K562 (cell line): Measurements from ENCODE around the gene CHD6. TPM values are rescaled to one million over a fixed set of nuclear protein-coding genes. Genes with fewer than 3 reads are reported as not detected.

ENCODE experiments used
- ARNT ChIP-seq, 2 experiments: fragments of 450-650 bp; IDR thresholded peaks; 2 replicates each; pipeline ENCODE4 v1.6.1; 2016; ENCODE audit warnings: mild to moderate bottlenecking in 1 of 2
- CBX3 ChIP-seq, 2 experiments: IDR thresholded peaks; 1 replicate in 1 of 2; 2 replicates in 1 of 2; pipeline ENCODE4 v1.6.1; 2012; ENCODE audit warnings: inconsistent platforms in 2 of 2, low read length in 2 of 2, borderline replicate concordance in 1 of 2, control low read depth in 1 of 2
- CC2D1A ChIP-seq: fragments of 450-650 bp; IDR thresholded peaks from 2 replicates; pipeline ENCODE4 v1.6.1; 2017; ENCODE audit warnings: mild to moderate bottlenecking
- ERF ChIP-seq: fragments of 450-650 bp; formaldehyde crosslinking; IDR thresholded peaks from 2 replicates; pipeline ENCODE4 v1.4.0; 2020; ENCODE audit warnings: mild to moderate bottlenecking, mixed read lengths
- FOXJ2 ChIP-seq: fragments of 200-800 bp; sonication (Bioruptor generic); IDR thresholded peaks from 2 replicates; pipeline ENCODE4 v1.6.1; 2016; ENCODE audit warnings: missing genetic modification characterization, missing compliant biosample characterization
- MGA ChIP-seq: fragments of 450-650 bp; IDR thresholded peaks from 2 replicates; pipeline ENCODE4 v1.6.1; 2016; ENCODE audit warnings: mild to moderate bottlenecking, moderate library complexity
- ZHX1 ChIP-seq: fragments of 150-350 bp; conservative IDR thresholded peaks from 2 replicates; pipeline ENCODE4 v1.6.1; 2014; ENCODE audit warnings: low read length
- ZNF644 ChIP-seq: fragments of 200-800 bp; sonication (Bioruptor generic); IDR thresholded peaks from 2 replicates; pipeline ENCODE4 v1.6.1; 2016; ENCODE audit warnings: low read depth, missing genetic modification characterization, missing compliant biosample characterization
- polyA plus RNA-seq, 8 experiments: library from polyadenylated mRNA; depleted of rRNA in 4 of 8; stranded (reverse) in 5 of 8; unstranded in 3 of 8; fragments of >200 nt; fragmentation: Nextera tagmentation in 2 of 8; fragmentation: Illumina TruSeq in 1 of 8; extraction: Ambion mirVana in 2 of 8; extraction: Trizol in 1 of 8; gene quantifications; 2 replicates each; pipeline versions ENCODE4 v1.2.1 to v1.2.3, GENCODE V29; 2011 to 2014; ENCODE audit warnings: inconsistent platforms in 1 of 8, missing spikeins in 1 of 8
- total RNA-seq, 7 experiments: library from RNA; depleted of rRNA in 6 of 7; stranded (reverse); fragments of >200 nt in 6 of 7; fragmentation: Illumina TruSeq in 2 of 7; extraction: Trizol in 2 of 7; gene quantifications; 2 replicates each; pipeline versions ENCODE4 v1.2.1 to v1.2.3, GENCODE V29; 2011 to 2021; ENCODE audit warnings: low replicate concordance in 1 of 7

The CHD6 gene
- total and polyA plus RNA-seq, 9 of the 15 experiments (the other 6 are each of a cell fraction or from before 2014, with no cell fraction given) = 3.9 to 24.2 (median 12.8) TPM

- TF ChIP-seq MGA (no peak), ZHX1 (no peak), ARNT (IDR thresholded peaks at IDR 0.05) (0 out of 4 replicates have a peak, but pooled peaks of 1 of the 2 experiments have one; percentile 54), ZNF644 (tag) (no peak), CC2D1A (no peak), CBX3 (IDR thresholded peaks at IDR 0.05; ENCODE audit: borderline replicate concordance in 1 of 2, low read length in 2 of 2) (no peak), FOXJ2 (no peak), ERF (CRISPR knock-in tag) (no peak)
These were observed 192.8 kb downstream of the CHD6 start (continued) for GRCh38 chr20:41425180-41425884.
